HG03095 (cell line): ENCODE measurements around the gene ZBTB7C.

Experiments
- ATAC-seq: cut with Tn5 transposase; IDR thresholded peaks from one replicate; pipeline ENCODE4 v1.9.1; 2021; ENCODE audit warnings: moderate library complexity; ENCODE audit not compliant: unreplicated experiment

The ZBTB7C gene

GRCh38 chr18:47985866-47986265 lies 423.3 kb downstream of the ZBTB7C start:
- no peak for ATAC-seq

- ATAC-seq: no peak
Measured at GRCh38 chr18:47984991-47985390, 424.2 kb downstream of the ZBTB7C start.

DNA sequence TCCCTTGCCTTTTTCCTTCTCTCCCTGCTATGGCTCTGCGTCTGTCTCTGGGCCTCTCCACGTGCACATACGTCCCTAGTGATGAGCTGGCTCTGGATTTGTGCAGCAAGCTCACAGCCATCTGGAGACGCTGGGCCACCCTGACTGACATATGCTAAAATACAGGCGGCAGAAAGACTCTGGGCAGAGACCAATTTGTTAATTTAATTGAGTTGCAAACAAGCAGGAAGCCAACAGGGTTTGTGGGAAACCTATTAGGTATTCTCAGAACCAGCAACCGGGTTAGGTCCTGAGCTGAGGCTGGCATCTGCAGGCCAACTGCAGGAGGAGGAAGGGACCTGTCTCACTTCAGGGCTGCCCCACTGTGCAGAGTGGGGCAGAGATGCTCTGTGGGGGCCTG lies 425.2 kb downstream of the ZBTB7C start:
- no peak for ATAC-seq

- ATAC-seq: no peak
Measured at GRCh38 chr18:47983055-47983454, 426.1 kb downstream of the ZBTB7C start.

DNA sequence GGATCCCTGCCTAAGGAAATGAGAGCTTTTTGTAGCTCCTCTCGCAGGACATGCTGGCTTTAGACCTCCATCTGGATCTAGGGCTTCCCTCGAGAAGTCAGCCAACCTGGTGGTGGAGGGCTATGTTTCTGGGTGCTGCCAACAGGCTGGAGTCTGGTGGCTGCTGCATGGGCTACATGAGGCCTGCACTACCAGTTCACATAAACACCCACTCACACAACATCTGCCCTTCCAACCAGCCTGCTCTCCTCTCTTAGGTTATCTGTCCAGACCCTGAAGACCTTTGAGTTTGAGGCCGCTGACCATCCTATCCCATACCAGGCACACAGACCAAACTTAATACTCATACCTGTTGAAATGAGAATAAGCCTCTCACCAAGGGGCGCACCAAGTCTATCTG lies 427.4 kb downstream of the ZBTB7C start:
- ATAC-seq: no peak

- no peak for ATAC-seq
Measured at GRCh38 chr18:47981320-47981719, 427.9 kb downstream of the ZBTB7C start.

DNA sequence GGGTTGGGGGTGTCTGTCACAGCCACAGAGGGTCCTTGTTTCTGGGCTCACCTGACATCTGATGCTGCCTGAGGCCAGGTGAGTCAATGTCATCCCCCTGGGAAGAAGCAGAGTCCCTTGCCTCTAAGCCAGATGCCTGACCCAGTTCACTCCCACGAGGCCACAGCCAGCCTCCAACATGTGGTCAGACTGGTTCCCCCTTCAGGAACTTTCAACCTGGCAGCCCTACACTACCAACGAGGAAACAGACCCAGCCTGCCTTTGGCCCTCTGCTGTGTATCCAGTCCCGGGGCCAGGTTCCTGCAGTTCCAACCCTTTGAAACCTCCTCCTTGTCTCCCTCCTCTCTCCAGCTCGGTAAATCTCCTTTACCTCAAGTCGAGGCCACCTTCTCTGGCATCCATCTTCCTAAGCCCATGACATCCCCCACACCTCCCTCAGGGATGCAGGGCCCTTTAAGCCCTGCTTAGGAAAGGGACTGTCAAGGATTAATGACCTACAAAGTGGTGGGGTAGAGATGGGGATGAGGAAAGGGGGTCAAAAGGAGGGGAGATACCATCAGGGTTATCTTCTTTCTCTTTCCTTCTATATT lies 429.5 kb downstream of the ZBTB7C start:
- ATAC-seq: no peak

DNA sequence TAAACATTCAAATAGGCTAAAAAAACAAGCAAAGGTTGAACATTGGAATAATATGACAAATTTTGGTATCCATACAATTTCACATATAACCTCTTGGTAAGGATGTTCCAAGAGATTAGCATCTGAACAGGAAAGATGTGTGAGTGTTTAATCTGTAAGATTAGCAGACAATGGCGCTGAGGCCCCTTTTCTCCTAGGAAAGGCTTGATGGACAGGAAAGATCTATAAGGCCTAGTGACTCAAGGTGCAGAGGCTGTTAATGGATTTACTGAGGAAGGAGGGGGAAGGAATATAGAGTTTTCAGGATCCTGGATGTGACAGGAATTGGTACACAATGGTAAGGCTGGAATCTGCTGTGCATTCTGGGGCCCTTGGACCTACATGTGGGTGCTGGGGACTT lies 430.6 kb downstream of the ZBTB7C start:
- ATAC-seq: no peak

GRCh38 chr18:47978141-47978540 lies 431.0 kb downstream of the ZBTB7C start:
- no peak for ATAC-seq
